NOMO-1 treated with DMSO at 0.1 percent for 48 hours (cell line): ENCODE results near the gene GLDN.
A peak's percentile ranks its signal among the peaks of the same experiment; 100 is the strongest.

Experiments used
- DNase-seq: peaks from one replicate; lab custom pipeline; 2025; ENCODE audit not compliant: unreplicated experiment; lab: John Stamatoyannopoulos, UW

GLDN gene

GRCh38 chr15:51341366-51342226 lies at the start of gene GLDN:
GLDN (plus strand) TSS chr15:51341655; CDS start chr15:51341685, 30 bp downstream.
- DNase-seq: no peak

GRCh38 chr15:51298620-51299019 lies 42.8 kb upstream of the GLDN start:
- no peak for DNase-seq

- DNase-seq: no peak
These were observed 42.1 kb upstream of the GLDN start for GRCh38 chr15:51299187-51300015.

- DNase-seq: no peak
These were observed 39.0 kb upstream of the GLDN start for GRCh38 chr15:51302480-51302879.

- DNase-seq: peak; percentile 56
These were observed 37.9 kb upstream of the GLDN start for GRCh38 chr15:51303462-51303980.

GRCh38 chr15:51307325-51307724 lies 34.1 kb upstream of the GLDN start:
- no peak for DNase-seq

- DNase-seq: no peak
These were observed 33.6 kb upstream of the GLDN start for GRCh38 chr15:51307811-51308210.

GRCh38 chr15:51310064-51310463 lies 31.4 kb upstream of the GLDN start:
- no peak for DNase-seq

GRCh38 chr15:51311510-51311909 lies 29.9 kb upstream of the GLDN start:
- DNase-seq: no peak

GRCh38 chr15:51312166-51313073 lies 29.0 kb upstream of the GLDN start:
- DNase-seq: no peak

GRCh38 chr15:51313074-51313393 lies 28.4 kb upstream of the GLDN start:
- no peak for DNase-seq

GRCh38 chr15:51313644-51314280 lies 27.7 kb upstream of the GLDN start:
- DNase-seq: no peak

- no peak for DNase-seq
These were observed 26.8 kb upstream of the GLDN start for GRCh38 chr15:51314391-51315337.

- no peak for DNase-seq
These were observed 25.7 kb upstream of the GLDN start for GRCh38 chr15:51315726-51316125.

- no peak for DNase-seq
These were observed 24.8 kb upstream of the GLDN start for GRCh38 chr15:51316636-51317035.

- DNase-seq: no peak
These were observed 22.9 kb upstream of the GLDN start for GRCh38 chr15:51318382-51319150.

- no peak for DNase-seq
These were observed 21.9 kb upstream of the GLDN start for GRCh38 chr15:51319539-51319938.

- no peak for DNase-seq
These were observed 20.6 kb upstream of the GLDN start for GRCh38 chr15:51320843-51321242.

GRCh38 chr15:51321316-51321715 lies 20.1 kb upstream of the GLDN start:
- DNase-seq: no peak
